Spinal cord (tissue), 10 donors: ENCODE data around the gene EPPIN. TPM values are rescaled to one million over a fixed set of nuclear protein-coding genes. Genes with fewer than 3 reads are reported as not detected.

ENCODE experiments used
- DNase-seq, 6 donors: peaks; one replicate each; pipeline versions ENCODE4 v3.0.0 to v3.0.0-alpha.2; 2013 to 2015; ENCODE audit warnings: low spot score in 6 of 6, low read depth in 4 of 6
- H3K27ac ChIP-seq: one replicate; pipeline ENCODE4 v1.5.1; 2013; ENCODE audit warnings: low read depth, low read length, control low read depth
- H3K27me3 ChIP-seq: one replicate; pipeline ENCODE4 v1.6.1; 2013; ENCODE audit warnings: low read length; ENCODE audit not compliant: control insufficient read depth, insufficient read depth
- H3K36me3 ChIP-seq: one replicate; pipeline ENCODE4 v1.6.1; 2013; ENCODE audit warnings: low read length; ENCODE audit not compliant: control insufficient read depth, insufficient read depth
- H3K4me1 ChIP-seq: one replicate; pipeline ENCODE4 v1.6.1; 2013; ENCODE audit warnings: low read length; ENCODE audit not compliant: control insufficient read depth, insufficient read depth
- H3K4me3 ChIP-seq: one replicate; pipeline ENCODE4 v1.5.1; 2013; ENCODE audit warnings: low read depth, low read length, control low read depth
- H3K9me3 ChIP-seq: one replicate; pipeline ENCODE4 v1.6.1; 2013; ENCODE audit warnings: low read length; ENCODE audit not compliant: control insufficient read depth, insufficient read depth
- WGBS: methylation state at CpG from one replicate; pipeline ENCODE4 v1.1.5; 2013; ENCODE audit warnings: missing lambda C conversion rate; ENCODE audit not compliant: insufficient coverage; 5-methylcytosine and 5-hydroxymethylcytosine counted together
- polyA plus RNA-seq, 2 donors: library from polyadenylated mRNA; unstranded; fragments of 120-200 nt; gene quantifications; one replicate each; pipeline ENCODE4 v1.2.1, GENCODE V29; 2013; ENCODE audit not compliant: insufficient read length in 2 of 2
- small RNA-seq: library from RNA; depleted of rRNA; stranded (forward); fragments of <200 nt; gene quantifications from one replicate; pipeline ENCODE3, GENCODE V24; 2014; ENCODE audit warnings: low replicate concordance
- total RNA-seq, 2 donors: library from RNA; depleted of rRNA in 1 of 2; stranded (reverse); fragments of 120-200 nt in 1 of 2; fragments of >200 nt in 1 of 2; gene quantifications; one replicate each; pipeline versions ENCODE4 v1.2.3 to v1.2.4, GENCODE V29; 2013 to 2014
- donor health status: healthy.

Gene EPPIN
- total and polyA plus RNA-seq, 4 donors: 0.10 to 0.41 (median 0.26) TPM

- no peak overlapping the region for H3K4me3 ChIP-seq
- H3K4me1 ChIP-seq: no peaks in the 10 kb centered on the region
- peaks cover 3% of the 10 kb centered on the region for H3K27me3 ChIP-seq
- no peak for DNase-seq
- no peaks in the 10 kb centered on the region for H3K9me3 ChIP-seq
- no peak overlapping the region for H3K27ac ChIP-seq
- H3K36me3 ChIP-seq: no peaks in the 10 kb centered on the region
- 47% methylated on average over 2 of the region's 3 CpGs for WGBS
These were observed 51.0 kb downstream of the EPPIN start for GRCh38 chr20:45496166-45496565.

- H3K9me3 ChIP-seq: no peaks in the 10 kb centered on the region
- H3K27ac ChIP-seq: no peak overlapping the region
- peaks cover 3% of the 10 kb centered on the region for H3K27me3 ChIP-seq
- no peaks in the 10 kb centered on the region for H3K36me3 ChIP-seq
- no peak overlapping the region for H3K4me3 ChIP-seq
- no peak for DNase-seq
- WGBS: no CpG with 5 or more reads among the region's 1 CpG
- H3K4me1 ChIP-seq: no peaks in the 10 kb centered on the region
These were observed 51.7 kb downstream of the EPPIN start for GRCh38 chr20:45495501-45495941.

Small RNAs within 50 kb of the gene (small RNA-seq; reads per million reads assigned to genes)
- gene AL031663.1: not detected
- not detected for gene HSPD1P21
- not detected for gene RNA5SP485

Other genes starting within 250 kb of the EPPIN start
- gene RBPJL, start 240.6 kb downstream of the EPPIN start, total RNA-seq: under 1 TPM; 0.11 to 0.20 TPM
- under 1 TPM; 0.53 to 0.59 TPM for gene RBPJL, start 240.6 kb downstream of the EPPIN start, polyA plus RNA-seq
- gene MATN4, start 239.1 kb downstream of the EPPIN start, total RNA-seq: 10 to 100 TPM; 13.0 to 21.2 TPM
- 1 to 10 TPM; 3.6 to 9.9 TPM for gene MATN4, start 239.1 kb downstream of the EPPIN start, polyA plus RNA-seq
- gene SDC4, start 199.0 kb downstream of the EPPIN start, total RNA-seq: 10 to 100 TPM; 12.8 to 25.5 TPM
- 10 to 100 TPM in 1 of 2 donors, 1 to 10 TPM in 1; 5.6 to 10.6 TPM for gene SDC4, start 199.0 kb downstream of the EPPIN start, polyA plus RNA-seq
- gene SYS1, start 184.2 kb downstream of the EPPIN start, total RNA-seq: 10 to 100 TPM; 19.1 to 25.1 TPM
- 10 to 100 TPM; 30.1 to 32.8 TPM for gene SYS1, start 184.2 kb downstream of the EPPIN start, polyA plus RNA-seq
- gene TP53TG5, start 169.1 kb downstream of the EPPIN start, total RNA-seq: under 1 TPM; 0.39 to 0.69 TPM
- gene TP53TG5, start 169.1 kb downstream of the EPPIN start, polyA plus RNA-seq: 1 to 10 TPM; 1.7 to 3.9 TPM
- 10 to 100 TPM; 22.7 to 31.5 TPM for gene DBNDD2, start 139.1 kb downstream of the EPPIN start, total RNA-seq
- 10 to 100 TPM; 68.7 to 69.3 TPM for gene DBNDD2, start 139.1 kb downstream of the EPPIN start, polyA plus RNA-seq
- gene PIGT, start 131.3 kb downstream of the EPPIN start, total RNA-seq: 10 to 100 TPM; 22.1 to 87.6 TPM
- 10 to 100 TPM; 75.4 to 98.4 TPM for gene PIGT, start 131.3 kb downstream of the EPPIN start, polyA plus RNA-seq
- 1 to 10 TPM; 7.0 to 8.1 TPM for gene WFDC2, start 77.6 kb downstream of the EPPIN start, total RNA-seq
- 10 to 100 TPM; 64.9 to 70.0 TPM for gene WFDC2, start 77.6 kb downstream of the EPPIN start, polyA plus RNA-seq
- not detected for gene SPINT3, start 31.8 kb downstream of the EPPIN start, total RNA-seq
- gene SPINT3, start 31.8 kb downstream of the EPPIN start, polyA plus RNA-seq: not detected
- gene WFDC6, start 7.9 kb downstream of the EPPIN start, total RNA-seq: not detected
- not detected for gene WFDC6, start 7.9 kb downstream of the EPPIN start, polyA plus RNA-seq
- not detected for gene WFDC8, start 31.9 kb upstream of the EPPIN start, total RNA-seq
- under 1 TPM in 1 of 2 donors, not detected in 1; 0.30 TPM for gene WFDC8, start 31.9 kb upstream of the EPPIN start, polyA plus RNA-seq
- not detected for gene WFDC10A, start 82.3 kb upstream of the EPPIN start, total RNA-seq
- not detected for gene WFDC10A, start 82.3 kb upstream of the EPPIN start, polyA plus RNA-seq
- not detected for gene WFDC9, start 83.9 kb upstream of the EPPIN start, total RNA-seq
- gene WFDC9, start 83.9 kb upstream of the EPPIN start, polyA plus RNA-seq: not detected
- not detected for gene WFDC11, start 122.8 kb upstream of the EPPIN start, total RNA-seq
- not detected for gene WFDC11, start 122.8 kb upstream of the EPPIN start, polyA plus RNA-seq
- not detected for gene WFDC13, start 154.6 kb upstream of the EPPIN start, total RNA-seq
- not detected for gene WFDC13, start 154.6 kb upstream of the EPPIN start, polyA plus RNA-seq
- gene WFDC10B, start 157.6 kb upstream of the EPPIN start, total RNA-seq: not detected
- not detected for gene WFDC10B, start 157.6 kb upstream of the EPPIN start, polyA plus RNA-seq
- gene SPINT4, start 174.9 kb upstream of the EPPIN start, total RNA-seq: not detected
- gene SPINT4, start 174.9 kb upstream of the EPPIN start, polyA plus RNA-seq: not detected
- 1 to 10 TPM in 1 of 2 donors, under 1 TPM in 1; 0.59 to 2.8 TPM for gene WFDC3, start 244.5 kb upstream of the EPPIN start, total RNA-seq
- gene WFDC3, start 244.5 kb upstream of the EPPIN start, polyA plus RNA-seq: 1 to 10 TPM; 2.5 to 3.0 TPM
- 10 to 100 TPM; 15.3 to 20.3 TPM for gene DNTTIP1, start 244.6 kb upstream of the EPPIN start, total RNA-seq
- 10 to 100 TPM; 38.9 to 40.5 TPM for gene DNTTIP1, start 244.6 kb upstream of the EPPIN start, polyA plus RNA-seq